Measurements from ENCODE around the gene TFEB.

The TFEB gene

DNA sequence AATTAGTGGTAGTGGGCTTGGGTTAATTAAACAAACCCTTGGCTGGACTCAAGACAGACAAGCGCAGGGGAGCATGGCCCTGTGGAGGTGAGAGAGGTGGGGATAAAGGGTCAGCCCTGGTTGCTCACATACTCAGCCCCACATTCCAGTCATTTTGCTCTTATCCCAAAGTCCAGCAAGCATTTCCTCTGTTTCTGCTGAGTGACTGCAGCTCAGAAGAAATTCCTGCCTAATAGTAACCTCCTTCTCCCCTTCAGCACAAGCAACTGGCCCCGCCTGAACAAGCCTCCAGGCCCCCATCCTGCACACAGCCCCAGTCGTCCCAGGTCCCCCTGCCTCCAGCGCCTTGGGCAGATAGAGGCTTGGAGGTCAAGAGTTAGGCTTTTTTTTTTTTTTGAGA lies 3.6 kb upstream of the TFEB start:
- DNase-seq (ENCODE audit: low read depth in 2 of 2), result no peak

DNA sequence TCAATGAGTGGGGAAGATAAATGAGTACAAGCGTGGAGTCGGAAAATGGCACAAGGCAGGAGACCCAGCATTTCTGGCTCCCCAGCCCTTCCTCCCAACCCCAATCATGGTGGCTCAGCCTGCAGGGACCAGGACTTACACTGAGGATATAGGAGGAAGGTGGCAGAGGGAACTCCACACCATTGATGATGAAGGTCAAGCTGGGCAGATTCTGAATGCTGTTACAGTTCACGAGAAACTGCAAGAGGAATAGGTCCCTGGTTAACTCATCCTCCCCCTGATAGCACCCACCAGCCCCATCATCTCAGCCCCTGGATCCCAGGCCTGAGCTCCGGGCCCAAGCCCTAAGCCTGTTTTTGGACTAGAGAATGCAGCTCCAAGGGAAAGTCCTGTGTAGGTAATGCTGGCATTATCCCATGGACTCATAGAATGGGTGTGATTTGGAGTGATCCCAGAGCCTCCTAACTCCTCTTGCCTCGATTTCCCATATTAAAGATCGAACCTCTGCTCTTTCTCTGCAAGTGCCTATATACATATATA lies 2.3 kb upstream of the TFEB start:
- DNase-seq (ENCODE audit: low read depth in 2 of 2), result no peak

DNA sequence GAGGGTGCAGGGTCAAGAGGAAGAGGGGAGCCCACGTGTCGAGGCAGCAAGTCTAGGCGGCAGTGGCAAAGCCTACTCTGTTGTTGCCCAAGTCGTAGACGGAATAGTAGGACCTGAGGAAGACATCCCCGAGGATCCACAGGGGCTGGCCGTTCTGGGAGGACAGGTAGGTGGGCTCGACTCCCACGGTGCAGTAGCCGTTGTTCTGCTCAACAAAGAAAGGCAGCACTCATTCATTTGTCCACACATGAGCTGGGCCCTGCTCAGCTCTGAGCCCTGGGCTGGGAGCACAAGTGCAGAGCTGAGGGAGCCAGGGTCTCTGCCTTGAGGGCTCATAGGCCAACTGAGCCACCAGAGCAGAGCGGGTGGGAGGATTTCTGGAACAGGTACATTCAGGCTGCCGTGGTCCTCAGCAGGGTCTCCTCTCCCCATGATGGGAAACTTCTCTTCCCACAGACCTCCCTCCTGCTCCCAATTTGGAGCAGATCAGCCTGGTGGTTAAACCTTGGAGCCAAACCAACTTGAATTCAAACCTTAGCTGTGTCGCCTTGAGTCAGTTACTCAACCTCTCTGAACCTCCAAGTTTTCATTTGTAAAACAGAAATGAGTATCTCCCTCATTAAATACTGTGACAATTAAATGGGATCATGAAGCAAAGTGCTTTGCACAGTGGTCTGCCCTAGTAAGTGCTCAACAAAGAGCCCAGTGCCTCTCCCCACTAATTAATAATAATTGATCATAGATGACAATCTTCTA lies 1.6 kb upstream of the TFEB start:
- DNase-seq (ENCODE audit: low read depth in 2 of 2), result no peak

DNA sequence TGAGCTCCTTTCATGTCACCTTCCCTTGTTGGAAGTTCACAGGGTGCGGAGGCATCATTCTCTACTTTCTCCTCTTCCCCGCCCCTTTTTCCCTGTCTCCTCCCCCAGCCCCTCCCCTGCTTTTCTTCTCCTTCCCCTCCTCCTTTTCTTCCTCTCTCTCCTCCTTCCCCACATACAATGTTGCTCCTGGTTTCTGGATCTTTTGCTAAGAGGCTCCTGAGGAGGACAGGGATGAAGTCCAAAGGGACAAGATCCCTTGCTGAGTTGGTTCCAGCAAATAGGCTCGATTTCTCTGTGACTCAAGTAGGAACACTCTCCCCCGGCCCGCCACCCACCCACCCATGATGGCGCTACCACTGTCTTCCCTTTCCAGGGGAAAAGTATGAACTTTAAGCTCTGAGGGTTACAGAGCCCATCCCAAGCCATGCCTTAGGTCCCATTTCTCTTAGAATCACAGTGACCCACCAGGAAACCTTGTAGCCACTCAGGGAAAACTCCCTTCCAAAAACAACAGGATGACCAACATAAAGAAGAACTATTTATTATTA lies 852 bp upstream of the TFEB start:
- DNase-seq (ENCODE audit: low read depth in 2 of 2), result no peak

DNA sequence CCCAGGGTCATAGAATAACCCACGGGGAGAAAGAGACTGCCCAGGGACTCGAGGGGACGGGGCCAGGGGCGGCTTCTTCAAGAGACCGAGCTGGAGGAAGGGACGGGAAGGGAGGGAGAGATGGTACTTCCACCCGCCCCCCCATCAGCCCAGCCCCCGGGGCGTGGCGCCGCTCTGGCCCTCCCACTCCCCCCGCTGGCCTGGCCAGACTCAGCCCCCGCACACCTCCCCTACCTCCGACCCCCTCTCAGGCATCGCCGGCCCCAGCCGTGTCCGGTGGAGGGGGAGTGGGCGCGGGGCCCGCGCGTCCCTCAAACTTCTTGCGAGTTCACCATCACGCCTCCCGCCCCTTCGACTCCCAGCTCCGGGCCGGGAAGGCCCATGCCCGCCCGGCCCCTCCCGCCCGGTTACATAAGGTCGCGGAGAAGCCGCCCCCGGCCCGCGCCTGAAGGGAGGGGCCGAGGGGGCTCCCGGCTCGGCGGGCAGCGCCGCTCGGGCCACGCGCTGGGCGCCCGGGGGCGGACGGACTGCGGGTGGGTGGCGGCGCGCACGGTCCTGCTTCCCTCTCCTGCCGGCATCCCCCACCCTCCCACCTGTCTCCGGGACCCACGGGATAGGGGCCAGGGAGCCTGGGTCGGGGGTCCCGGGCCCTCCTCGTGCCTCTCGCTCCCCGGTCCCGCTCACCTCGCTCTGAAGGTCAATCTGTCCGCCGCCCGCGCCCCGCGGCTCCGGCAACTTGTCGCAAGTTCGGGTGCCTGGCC lies 562 bp downstream of the TFEB start:
- DNase-seq (ENCODE audit: low read depth in 2 of 2), result peak; percentile 45 to 50

DNA sequence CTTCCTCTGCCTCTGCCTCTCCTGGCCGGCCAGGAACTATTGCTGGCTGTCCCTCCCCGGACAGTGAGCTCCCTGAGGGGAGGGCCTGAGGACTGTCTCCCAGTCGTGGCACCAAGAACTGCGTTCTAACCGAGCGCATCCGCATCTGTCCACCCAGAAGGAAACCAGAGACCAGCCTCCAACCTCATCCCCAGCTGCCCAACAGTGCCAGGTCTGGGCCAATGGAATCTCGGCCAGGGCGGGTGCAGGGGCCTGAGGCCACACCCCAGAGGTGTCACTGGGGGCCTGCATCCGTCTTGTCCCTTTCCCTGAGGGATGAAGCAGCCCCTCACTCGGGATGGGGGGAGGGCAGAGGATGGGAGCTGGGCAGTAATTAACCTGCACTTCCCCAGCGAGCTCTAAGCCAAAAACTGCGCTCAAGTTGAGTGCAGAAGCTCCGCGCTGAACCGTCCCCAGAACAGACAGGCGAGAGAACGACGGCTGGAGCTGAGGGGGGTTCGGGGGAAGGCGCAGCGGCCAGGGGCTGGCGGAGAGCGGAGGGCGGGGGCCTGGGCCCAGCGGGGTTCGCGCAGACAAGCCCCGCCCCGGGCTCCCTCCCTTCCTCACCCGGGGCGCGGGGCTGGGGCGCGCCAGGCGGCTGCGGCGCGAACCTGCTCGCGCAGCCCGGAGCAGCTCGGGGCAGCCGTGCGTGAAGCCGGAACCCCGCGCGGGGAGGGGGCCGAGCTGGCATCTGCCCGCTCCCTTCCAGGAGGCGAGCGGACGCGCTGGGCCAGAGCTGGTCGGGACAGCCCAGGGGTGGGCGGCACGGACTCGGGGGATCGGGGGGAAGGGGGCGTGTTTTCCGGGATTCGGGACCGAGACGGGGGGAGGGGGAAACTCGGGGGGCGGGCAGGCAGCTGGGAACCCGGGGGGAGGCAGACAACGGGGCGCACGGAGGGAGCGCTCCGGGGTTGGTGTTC lies 1.4 kb downstream of the TFEB start:
- peak; percentile 16 to 34 for DNase-seq (ENCODE audit: low read depth in 2 of 2)

DNA sequence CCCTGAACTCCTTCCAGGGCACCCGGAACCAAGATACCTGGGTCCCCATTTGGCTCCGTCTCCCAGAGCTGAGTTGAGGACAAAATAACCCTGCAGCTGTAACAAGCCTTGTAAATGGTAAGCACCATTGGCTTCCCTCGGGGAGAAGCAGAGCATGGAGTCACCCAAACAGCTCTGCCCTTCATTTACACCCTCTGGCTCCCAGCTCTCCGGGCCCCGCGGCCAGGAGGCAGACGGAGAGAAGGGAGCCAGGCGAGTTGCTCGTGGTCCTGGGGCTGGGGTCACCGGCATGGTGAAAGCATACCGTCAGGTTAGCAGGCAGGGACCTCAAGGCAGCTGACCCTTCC lies 2.1 kb downstream of the TFEB start:
- DNase-seq (ENCODE audit: low read depth in 2 of 2), result no peak

DNA sequence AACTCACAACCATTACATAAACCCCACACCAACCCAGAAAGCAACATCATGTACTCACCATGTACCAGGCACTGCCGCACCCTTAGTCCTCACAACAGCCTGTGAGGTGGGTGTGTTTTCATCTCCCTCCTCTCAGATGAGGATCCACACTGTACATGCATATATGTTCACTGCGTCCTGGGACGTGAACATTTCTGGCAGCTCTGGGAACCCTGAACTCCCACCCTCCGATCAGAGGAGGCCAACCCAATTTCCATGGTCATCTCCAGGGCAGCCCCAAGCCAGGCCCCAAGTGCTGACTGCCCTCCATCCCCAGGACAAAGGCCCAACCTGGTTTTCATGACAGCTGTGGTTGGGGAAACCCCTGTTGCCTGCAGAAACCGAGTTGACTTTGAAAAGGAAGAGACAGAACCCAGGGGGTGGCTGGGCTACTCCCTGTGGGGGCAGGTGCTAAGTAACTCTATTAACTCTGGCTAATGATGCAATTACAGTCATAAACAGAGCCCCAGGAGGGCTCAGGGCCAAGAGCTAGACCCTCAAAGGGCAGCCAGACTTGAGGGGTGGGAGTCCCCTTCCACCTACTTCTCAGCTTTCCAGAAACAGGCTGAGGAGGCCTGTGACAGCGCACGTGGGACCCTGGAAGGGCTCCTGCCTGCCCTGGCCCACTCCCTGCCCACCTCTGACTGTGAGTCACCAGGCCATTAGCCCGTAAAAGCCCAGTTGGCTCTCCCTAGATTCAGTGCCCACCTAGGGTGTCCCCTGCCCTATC lies 2.6 kb downstream of the TFEB start:
- peak; percentile 44 to 49 for DNase-seq (ENCODE audit: low read depth in 2 of 2)

DNA sequence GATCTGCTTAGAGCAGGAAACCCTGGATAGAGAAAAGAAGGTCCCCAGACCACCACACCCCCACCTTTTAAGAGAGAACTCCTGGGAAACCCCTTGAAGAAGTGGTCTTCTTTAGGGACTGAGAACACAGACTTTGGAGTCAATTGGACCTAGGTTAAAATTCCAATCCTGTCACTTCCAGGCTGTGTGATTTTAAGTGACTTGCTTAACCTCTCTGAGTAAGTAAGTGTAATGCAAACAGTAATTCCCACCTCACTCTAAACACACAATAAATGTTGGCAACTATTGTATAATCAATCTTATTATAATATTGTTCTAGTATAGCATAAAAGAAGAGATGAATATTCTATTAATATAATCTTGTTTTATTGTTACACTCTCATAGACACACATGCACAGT lies 3.3 kb downstream of the TFEB start:
- no peak for DNase-seq (ENCODE audit: low read depth in 2 of 2)

DNA sequence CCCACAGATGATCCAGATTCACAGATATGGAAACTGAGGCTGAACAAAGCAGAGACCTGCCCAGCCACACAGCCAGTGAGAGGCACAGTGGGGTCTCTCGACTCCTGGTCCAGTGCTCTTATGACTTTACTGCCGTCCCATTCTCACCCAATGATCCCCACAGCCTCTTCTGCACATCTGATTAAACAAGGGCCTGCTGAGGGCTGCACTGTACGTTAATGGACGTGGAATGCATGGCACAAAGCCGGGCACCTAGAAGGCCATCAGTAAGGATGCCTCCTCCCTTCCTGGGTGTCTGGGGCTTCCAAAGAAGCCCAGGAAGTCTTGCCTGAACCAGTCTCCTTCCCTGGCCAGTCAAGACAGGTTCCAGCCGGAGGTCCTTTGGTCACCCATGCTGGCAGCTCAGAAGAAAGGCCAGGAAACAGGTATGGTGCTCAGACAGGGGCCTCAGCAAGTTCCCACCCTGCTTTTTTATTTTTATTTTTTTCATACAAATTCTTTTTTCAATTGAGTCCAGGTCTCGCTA lies 3.8 kb downstream of the TFEB start:
- no peak for DNase-seq (ENCODE audit: low read depth in 2 of 2)

DNA sequence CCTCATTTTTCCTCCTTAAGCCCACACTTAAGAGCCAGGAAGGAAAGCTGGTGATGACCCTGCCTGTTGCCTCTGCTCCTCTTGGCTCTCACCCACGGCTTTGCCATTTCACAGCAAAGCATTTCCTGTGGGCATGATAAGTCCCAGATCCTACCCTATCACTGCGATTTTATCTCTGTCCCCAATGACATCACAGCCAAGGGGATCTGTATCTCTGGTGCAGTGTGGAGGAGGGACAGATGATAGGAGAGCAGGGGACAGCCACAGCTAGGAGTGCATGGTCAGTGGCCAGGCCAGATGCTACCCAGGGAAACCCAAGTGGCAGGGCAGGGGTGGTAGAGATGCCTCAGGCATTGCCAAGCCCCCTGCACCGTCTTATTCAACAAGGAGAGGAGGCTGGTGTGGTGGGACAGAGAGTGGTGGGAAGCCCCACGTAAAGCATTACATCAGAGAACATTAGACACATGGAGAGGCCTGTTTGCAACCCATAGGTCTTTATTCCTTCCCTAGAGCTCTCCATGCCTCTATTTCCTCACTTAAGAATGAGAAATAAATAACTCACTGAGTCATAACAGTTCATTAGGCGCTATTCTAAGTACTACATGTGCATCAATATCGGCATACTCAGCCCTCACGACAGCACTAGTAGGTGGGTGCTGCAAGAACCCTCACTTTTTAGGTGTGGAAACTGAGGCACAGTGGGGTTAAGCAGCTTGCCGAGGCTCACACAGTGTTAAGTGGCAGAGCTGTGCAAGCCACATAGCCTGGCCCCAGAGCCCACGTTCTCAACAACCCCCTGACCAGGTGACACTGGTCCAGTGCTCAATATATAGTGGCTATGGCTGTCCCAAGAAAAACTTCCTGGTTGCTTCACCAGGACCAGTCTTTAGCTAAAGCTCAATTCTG lies 4.6 kb downstream of the TFEB start:
- DNase-seq (ENCODE audit: low read depth in 2 of 2), result no peak

DNA sequence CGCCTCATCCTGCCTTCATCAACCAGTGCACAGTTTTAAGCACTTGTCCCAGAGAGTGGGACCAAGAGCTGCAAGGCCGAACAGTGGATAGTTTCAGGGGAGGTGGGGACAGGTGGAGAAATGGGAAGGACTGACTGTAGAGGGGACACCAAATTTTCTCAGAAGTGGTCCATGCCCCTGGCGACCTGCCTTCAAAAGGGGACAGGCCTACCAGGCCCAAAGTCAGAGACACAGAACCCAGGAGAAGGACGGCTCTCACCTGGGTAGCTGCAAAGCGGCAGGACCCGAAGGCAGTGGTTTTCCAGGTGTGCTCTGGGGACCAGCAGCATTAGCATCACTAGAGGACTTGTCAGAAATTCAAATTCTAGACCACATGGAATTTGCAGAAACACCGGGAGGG lies 5.8 kb downstream of the TFEB start:
- DNase-seq (ENCODE audit: low read depth in 2 of 2), result no peak

DNA sequence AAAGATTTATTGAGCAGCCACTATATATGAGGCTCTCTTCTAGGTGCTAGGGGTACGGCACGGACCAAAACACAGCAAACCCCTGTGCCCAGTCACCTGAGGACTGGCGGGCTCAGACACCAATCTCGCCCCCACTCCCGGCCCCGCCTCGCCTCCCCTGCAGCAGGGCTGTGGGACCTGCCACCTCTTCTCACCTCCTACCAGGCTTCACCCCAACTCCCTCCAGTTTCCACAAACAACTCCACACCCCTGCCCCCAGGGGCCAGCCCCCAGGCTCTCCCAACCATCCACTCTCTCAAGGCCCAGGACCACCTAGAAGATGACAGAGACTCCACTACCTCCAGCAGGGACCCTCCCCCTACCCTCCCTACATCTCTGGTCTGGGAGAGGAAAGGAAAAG lies 6.5 kb downstream of the TFEB start:
- DNase-seq (ENCODE audit: low read depth in 2 of 2), result no peak

DNA sequence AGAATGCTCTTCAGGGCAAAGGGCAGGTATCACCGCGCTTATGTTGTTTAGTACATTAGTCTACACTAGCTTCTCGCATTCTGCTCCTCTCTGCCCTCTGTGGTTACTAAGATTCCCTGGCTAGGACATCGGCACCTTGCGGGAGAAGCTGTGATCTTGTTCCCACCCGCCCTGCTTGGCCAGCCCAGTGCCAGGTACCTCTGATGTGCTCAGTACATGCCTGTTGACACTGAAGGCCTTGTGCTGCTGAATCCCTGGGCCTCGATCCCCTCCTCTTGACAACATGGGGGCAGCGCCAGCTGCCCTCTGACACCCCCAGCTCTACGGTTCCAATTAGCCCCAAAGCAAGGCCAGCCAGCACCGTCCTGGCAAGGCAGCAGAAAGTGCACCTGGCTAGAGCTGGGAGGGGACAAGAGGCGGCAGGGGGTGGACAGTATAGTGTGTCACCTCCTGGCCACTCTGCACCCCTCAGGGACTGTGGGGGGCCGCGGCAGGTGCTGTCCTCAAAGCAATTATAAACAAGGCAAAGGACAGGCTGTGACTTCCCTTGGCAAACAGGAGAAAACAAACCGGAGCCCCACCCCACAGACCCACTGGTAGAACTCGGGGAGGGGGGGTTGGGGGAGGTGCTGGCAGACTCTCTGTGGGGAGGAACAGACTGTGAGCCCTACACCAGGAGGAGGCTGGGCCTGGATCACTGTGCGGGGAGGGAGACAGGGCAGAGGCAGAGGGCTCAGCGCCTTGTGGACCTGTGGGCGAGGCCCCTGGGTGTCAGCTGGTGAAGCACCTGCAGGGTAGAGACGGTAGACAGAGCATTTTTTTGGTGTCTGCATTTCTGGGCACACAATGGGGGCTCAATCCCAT lies 7.1 kb downstream of the TFEB start:
- DNase-seq (ENCODE audit: low read depth in 2 of 2), result no peak

DNA sequence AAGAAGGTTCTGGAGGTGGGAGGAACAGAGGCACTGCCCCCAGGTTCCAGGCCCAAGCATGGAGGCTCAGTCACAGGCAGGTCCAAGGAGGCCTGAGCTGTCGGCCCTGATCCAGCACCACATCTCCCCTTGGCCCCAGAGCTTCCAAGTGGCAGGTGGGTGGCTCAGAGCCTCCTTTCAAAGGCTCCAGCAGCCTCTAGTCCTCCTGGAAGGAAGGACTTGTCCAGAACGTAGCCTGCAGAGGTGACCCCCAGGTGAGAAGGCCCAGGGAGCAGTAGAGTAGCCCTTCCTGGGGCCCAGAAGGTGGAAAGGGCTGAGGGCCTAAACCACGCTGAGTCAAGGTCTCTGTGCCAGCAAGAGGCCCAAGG lies 7.7 kb downstream of the TFEB start:
- no peak for DNase-seq (ENCODE audit: low read depth in 2 of 2)

DNA sequence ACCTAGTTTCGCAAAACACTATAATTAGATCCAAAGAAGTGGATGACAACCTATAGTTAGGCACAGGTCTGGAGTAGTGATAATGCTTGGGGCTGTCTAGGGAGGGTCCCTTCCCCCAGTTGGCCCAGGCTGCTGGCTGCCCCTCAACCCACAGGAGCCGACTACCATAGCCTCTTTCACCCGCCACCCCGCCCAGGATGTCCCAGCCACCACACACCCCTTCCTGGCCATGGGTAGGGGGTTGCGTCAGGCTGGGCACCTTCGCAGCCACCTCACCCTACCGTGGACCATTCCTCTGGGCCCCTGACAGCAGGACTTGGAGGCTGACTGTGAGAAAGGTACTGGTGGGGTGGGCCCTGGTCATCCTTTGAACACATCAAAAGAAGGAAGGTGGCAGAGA lies 8.5 kb downstream of the TFEB start:
- no peak for DNase-seq (ENCODE audit: low read depth in 2 of 2)

DNA sequence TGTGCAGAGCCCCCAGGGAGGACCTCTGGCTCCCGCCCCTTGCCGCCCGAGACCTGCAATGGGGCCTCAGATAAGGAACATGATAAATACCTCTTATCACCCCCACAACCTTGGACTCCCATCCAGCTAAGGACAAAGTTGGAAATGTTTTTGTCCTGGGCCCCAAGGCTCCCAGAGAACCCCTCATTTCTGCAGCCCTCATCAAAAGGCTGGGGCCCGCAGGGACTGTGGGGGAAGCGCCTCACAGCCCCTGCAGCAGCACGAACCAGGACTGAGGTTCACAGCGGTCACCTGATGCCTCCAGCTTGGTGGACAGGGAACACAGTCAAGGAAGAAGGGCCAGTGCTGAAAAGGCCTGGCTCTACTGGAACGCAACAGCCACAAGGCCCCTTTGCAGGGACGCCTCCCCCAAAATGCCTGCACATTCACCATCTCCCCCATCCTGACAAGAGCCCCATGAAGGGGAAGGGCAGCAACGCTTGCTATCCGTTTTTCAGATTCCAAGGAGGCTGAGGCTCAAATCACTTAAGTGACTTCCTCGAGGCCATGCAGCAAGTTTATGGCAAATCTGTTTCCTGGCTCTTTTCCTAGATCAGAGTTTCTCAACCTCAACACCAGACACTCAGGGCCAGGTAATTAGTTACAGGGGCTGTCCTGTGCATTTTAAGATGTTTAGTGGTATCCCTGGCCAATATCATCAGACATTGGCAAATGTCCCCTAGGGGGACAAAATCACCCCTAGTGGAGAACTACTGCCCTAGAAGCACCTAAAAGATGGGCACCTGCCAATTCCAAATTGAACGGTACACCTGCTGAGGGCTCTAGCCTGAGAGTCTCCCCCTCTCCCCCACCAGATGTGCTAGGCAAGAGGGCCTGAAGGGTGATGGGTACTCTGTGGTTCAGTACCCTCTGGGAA lies 10.6 kb downstream of the TFEB start:
- no peak for DNase-seq (ENCODE audit: low read depth in 2 of 2)

DNA sequence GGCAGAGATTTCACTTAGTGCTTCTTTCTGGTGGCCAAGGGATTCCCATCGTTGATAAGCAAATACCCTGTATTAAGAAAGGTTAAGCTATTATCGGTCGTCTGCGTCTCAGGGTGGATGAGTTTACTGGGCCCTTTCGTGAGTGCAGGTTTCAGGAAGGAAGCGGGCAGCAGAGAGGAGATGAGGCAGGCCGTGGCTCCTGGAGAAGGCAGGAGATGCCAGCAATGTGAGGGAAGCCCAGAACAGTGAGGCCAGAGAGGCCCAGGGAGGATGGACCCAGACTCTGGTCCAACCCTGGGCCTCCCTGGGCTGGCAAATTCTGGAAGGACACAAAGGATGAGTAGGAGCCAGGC lies 11.2 kb downstream of the TFEB start:
- DNase-seq (ENCODE audit: low read depth in 2 of 2), result no peak
